ENCODE data around the gene EML2. TPM values are rescaled to one million over a fixed set of nuclear protein-coding genes. Genes with fewer than 3 reads are reported as not detected.
A peak's percentile ranks its signal among the peaks of the same experiment; 100 is the strongest.
"Not testable (repeated sequence)": the region's sequence is repeated elsewhere in the genome, so short reads cannot be mapped to it uniquely, and the experiment has no call there.

Gene EML2
- total RNA-seq, 1 donor from 2014 or later, result 43.3 TPM

- intact Hi-C loops (cut with DNase I), result no loop called here
- ATAC-seq, result no peak
- no peak for DNase-seq (ENCODE audit: low spot score)
These were observed 15.2 kb downstream of the EML2 start for GRCh38 chr19:45623984-45624383.

DNA sequence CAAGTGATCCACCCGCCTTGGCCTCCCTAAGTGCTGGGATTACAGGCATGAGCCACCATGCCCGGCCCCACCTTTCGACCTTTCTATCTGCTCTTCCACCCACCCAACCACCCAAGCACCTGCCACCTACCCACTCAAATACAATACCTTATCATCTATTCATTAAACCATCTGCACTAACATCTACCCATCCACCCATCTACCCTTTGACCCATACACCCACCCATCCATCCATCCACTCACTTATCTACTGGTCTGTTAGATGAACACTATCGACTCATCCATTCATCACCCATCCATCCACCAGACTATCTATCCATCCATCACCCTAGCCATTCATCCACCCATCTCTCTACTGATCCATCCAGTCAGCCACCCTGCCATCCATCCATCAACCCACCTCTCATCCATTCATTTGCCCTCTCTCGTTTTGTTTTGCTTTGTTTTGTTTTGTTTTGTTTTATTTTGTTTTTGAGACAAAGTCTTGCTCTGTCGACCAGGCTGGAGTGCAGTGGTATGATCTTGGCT lies 17.2 kb downstream of the EML2 start:
- intact Hi-C loops (cut with DNase I), result no loop called here
- DNase-seq (ENCODE audit: low spot score), result no peak
- ATAC-seq, result no peak

- ATAC-seq (no peak), DNase-seq (ENCODE audit: low spot score) (no peak)
- intact Hi-C loops (cut with DNase I), result no loop called here
These were observed 17.8 kb downstream of the EML2 start for GRCh38 chr19:45621389-45621788.

GRCh38 chr19:45616704-45617017 lies 22.5 kb downstream of the EML2 start:
- ATAC-seq (no peak), DNase-seq (ENCODE audit: low spot score) (no peak)
- intact Hi-C loops (cut with DNase I), result no loop called here

DNA sequence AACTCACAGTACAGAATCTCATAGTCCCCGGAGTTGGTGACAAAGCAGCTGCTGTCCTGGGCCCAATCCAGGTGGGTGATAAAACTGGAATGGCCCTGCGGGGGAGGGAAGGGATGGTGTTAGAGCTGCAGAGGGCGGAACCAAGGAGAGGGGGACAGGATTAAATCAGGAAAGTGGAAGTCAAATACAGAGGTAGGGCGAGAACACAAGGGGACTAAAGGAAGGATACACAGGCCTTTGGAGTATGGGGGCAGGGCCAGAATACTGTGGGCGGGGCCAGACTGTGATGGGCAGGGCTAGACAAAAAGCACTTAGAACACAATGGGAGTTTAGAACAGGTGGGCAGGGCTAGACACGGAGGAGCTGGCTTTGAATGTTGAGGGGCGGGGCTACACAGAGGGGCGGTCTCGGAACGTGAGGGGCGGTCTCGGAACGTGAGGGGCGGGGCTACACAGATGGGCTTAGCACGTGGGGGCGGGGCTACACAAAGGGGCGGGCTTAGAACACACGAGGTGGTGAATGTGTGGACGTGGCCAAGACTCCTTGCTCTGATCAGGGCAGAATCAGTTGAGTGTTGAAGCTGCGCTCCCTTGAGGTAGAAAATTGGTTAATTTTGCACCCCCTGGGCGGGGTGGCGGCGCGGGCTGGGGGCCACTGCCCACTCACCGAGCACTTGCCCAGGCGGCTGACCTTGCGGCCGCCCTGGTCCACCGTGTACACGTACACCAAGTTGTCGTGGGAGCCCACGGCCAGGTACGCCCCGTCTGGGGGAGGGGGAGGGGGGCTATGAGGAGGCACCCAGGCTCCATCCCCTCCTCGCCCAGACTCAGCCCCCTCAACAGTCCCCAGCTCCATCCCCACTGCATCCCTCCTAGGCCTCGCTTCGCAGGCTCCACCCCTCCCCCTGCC lies 23.1 kb downstream of the EML2 start:
- ATAC-seq (peak; percentile 97), DNase-seq (ENCODE audit: low spot score) (peak; percentile 91)
- intact Hi-C loops (cut with DNase I), result no loop called here

- intact Hi-C loops (cut with DNase I); ATAC-seq: not testable (repeated sequence)
These were observed 24.1 kb downstream of the EML2 start for GRCh38 chr19:45615056-45615455.

DNA sequence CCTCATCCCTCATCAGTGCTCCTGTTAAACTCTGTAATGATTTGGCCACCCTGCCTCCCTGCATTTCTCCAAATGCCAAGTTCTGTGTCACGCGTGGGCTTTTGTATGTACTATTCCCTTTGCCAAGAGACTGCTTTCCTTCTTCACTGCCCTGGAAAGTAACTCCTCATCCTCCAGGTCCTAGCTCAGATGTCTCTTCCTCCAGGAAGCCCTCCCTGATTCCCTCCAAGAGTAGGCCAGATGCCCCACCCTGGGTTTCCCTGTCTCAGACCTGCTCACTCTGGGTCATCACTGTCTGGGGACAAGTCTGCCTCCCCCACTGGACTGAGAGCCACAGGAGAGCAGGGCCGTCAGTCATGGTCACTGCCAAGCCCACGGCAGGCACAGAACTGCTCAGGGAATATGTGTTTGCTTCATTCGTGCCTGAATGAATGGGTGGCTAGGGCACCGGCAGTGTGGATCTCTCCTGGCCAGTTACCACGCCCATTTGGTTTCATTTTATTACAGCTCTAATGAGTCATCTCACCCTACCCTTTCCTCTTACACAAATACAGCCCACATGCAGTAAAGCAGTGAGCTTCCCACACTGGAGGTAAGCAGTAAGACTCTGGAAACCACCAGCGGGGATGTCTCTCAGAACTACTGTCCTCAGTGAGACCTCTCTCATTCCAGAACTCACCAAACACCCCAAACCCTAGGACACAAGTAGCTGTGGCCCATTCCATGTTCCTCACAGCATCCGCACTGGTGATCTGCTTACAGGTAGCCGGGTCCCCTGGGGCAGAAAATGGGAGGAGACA lies 25.1 kb downstream of the EML2 start:
- intact Hi-C loops (cut with DNase I), result no loop called here
- ATAC-seq (no peak), DNase-seq (ENCODE audit: low spot score) (no peak)

More at GRCh38 chr19:45615056-45615455, 24.1 kb downstream of the EML2 start:
- DNase-seq (ENCODE audit: low spot score), result not testable (repeated sequence)

- ATAC-seq (no peak), DNase-seq (ENCODE audit: low spot score) (no peak)
- intact Hi-C loops (cut with DNase I), result no loop called here
These were observed 30.2 kb downstream of the EML2 start for GRCh38 chr19:45608948-45609347.

DNA sequence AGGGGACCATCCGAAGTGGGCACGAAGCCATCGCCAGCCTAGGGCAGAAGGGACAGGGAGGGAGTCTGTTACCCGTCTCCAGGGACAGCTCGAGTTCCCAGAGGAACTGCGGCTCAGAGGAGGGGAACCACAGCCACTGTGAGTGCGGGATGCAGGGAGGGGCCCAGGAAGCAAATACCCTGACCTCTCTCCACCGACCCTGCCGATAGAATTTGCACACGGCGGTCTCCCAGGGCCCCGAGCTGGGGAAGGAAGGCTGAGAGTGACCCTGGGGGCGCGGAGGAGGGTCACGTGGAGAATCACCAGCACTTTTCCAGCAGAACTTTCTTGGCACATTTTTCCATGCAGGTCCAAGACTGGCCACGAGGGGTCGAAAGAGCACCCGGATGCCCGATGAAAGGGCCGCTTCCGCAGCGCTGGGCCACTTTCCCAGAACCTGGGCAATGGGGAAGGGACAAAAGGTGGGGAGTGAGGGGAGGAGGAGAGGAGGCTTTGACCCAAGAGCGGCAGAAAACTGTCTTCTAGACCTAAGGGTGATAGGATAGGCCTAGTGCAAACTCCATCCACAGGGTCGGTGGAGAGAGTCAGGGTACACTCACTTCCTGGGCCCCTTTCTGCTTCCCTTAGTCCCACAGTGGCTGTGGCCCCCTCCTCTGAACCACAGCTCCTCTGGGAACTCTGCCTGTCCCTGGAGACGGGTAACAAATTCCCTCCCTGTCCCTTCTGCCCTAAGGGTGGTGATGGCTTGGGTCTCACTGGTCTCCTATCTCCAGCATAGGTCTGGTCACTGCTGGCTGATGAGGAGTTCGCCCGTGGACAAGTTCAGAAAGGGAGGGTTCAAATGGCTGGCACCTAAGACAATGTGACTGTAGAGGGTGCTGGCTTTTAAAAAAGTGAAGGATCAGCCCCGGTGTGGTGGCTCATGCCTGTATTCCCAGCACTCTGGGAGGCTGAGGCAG lies 31.8 kb downstream of the EML2 start:
- ATAC-seq (peak; percentile 83), DNase-seq (ENCODE audit: low spot score) (peak; percentile 86)

DNA sequence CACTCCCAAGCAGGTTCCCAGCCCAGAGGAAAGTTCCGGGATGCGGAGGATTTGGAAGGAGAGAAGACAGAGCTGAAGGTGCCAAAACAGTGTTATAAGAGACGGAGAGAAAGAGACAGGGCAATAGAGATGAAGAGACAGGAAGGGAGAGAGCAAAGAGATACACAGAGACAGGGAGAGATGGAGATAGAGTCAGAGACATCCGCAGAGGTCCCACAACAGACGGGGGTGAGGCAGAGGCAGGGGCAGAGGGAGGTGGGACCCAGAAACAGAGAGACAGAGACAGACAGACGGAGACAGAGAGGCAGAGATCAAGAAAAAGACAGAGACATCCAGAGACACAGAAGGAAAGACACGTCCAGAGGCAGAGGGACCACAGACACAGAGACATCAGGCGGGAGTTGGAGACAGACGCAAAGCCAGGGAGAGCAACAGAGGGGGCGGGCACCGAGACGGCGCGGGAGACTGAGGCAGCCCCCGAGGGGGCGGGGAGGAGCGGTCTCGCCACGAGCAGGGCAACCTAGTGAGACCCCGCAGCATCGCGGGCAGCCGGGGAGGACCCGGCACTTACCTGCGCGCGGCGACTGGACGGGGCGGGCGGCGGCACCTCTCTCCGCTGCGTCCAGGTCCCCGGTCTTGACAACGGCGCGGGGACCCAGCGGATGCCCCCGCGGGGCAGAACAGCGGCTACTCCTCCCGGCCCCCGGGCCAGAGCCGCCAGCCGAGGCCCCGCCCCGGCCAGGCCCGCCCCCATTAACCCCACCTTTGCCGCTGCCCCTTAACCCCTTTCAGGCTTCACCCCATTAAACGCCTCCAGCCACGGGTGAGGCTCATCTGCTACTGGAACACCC lies 37.4 kb downstream of the EML2 start, which contains the start of gene GPR4:
TSS of gene GPR4 (minus strand) at position 689 of the 851 bp plus-strand sequence. CDS start 10,346 bp downstream, outside the sequence.
- peak; percentile 17 for ATAC-seq
- intact Hi-C loops (cut with DNase I), result no loop called here

More for the DNA sequence above, 31.8 kb downstream of the EML2 start:
- intact Hi-C loops (cut with DNase I), result no loop called here

GRCh38 chr19:45601115-45601514 lies 38.1 kb downstream of the EML2 start:
- intact Hi-C loops (cut with DNase I), result no loop called here
- ATAC-seq (peak; percentile 21), DNase-seq (ENCODE audit: low spot score) (no peak)

More for the DNA sequence above, 37.4 kb downstream of the EML2 start, which contains the start of gene GPR4:
- no peak for DNase-seq (ENCODE audit: low spot score)

DNA sequence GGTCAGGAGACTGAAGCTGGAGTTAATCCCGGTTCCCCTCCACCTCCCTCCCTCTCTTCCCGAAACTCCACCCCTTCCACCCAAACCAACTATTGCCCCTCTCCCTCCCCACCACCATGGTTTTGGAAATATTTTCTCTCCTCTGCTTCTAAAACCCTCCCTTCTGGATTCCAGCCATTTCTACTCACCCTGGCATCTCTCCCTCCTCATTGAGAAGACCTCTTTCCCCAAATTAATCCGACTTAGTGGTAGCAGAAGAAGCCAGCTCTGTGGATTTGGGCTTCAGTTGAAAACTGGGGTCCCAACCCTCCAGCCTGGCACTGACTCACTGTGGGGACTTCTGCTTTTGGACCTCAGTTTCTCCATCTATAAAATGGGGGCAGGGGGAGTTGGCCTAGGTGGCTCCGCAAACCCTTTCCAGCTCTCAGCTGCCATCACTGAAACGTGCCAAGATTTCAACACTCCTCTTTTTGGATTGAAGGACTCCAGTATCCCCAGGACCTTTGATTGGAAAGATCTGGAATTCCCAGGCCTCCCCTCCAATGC lies 38.8 kb downstream of the EML2 start:
- DNase-seq (ENCODE audit: low spot score) (no peak), ATAC-seq (peak; percentile 30)
- intact Hi-C loops (cut with DNase I), result no loop called here

DNA sequence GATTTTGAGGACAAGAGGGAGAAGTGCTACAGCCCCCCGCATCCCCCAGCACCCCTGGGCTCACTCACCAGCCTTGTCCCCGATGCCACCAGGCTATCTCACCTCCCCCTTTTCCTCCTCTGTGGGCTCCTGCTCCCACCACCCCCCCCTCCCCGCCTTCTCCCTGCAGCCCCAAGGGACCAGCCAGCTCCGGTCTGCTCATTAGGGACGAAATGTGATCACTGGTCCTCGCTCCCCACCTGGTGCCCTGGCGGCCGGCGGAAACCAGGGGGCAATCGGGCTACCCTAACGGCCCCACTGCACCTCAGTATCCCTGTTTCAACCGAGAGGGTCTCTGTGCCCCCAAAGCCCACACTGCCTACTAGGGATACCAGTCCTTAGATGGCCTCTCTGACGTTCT lies 39.9 kb downstream of the EML2 start:
- DNase-seq (ENCODE audit: low spot score) (no peak), ATAC-seq (no peak)
- intact Hi-C loops (cut with DNase I), result no loop called here

DNA sequence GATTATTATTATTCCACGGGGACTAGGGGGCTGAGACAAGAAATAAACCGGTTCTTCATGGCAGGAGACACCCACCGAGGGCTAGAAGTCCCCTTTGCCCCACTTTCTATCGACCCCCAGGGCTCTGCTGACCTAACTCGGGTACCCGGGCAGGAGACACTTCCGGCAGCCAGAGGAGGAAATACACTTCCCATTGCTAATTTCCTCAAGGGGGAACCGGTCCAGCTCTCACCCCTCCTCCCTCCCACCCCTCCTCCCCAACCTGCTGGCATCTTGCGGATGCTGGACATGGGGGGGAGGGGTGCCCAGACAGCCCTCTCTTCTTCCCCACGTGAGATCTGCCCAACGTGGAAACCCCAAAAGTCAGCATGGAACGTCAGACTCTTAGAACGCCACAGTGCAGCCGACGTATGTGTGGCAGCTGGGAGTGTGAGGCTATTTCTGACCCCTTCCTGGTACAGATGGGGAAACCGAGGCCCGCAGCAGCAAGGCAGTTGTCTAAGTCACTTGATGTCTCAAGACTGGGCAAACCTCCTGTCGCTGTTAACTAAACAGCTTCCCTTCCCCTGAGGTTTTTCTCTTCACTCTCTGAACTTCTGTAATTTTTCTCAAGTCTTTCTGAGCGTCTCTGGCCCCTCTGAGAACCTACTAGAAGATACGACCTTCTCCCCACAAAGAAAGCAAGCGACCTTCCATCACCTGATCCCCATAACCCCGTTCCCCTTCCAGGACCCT lies 40.8 kb downstream of the EML2 start:
- DNase-seq (ENCODE audit: low spot score), result no peak
- intact Hi-C loops (cut with DNase I), result no loop called here

GRCh38 chr19:45597425-45598111 lies 41.6 kb downstream of the EML2 start:
- ATAC-seq (peak; percentile 71), DNase-seq (ENCODE audit: low spot score) (no peak)
- intact Hi-C loops (cut with DNase I), result no loop called here

More for the DNA sequence above, 40.8 kb downstream of the EML2 start:
- ATAC-seq, result peak; percentile 34

GRCh38 chr19:45595814-45596213 lies 43.4 kb downstream of the EML2 start:
- ATAC-seq, result no peak
- intact Hi-C loops (cut with DNase I), result no loop called here
- DNase-seq (ENCODE audit: low spot score), result no peak

All from sciatic nerve (tissue), 2 donors.